K562 (cell line): ENCODE measurements around the gene TYW1. TPM values are rescaled to one million over a fixed set of nuclear protein-coding genes. Genes with fewer than 3 reads are reported as not detected.

Experiments
- ARID4B ChIP-seq: sonication (generic); formaldehyde crosslinking; IDR thresholded peaks from 2 replicates; pipeline ENCODE4 v1.8.0; 2022; ENCODE audit warnings: mild to moderate bottlenecking, missing genetic modification reagents
- CBX1 ChIP-seq: sonication (generic); IDR thresholded peaks from 2 replicates; pipeline ENCODE4 v1.6.1; 2016; ENCODE audit warnings: antibody characterized with exemption, low read depth, mild to moderate bottlenecking
- CREM ChIP-seq: IDR thresholded peaks from 2 replicates; pipeline ENCODE4 v1.6.1; 2014; ENCODE audit warnings: antibody characterized with exemption, low read depth
- CTBP1 ChIP-seq: fragments of 450-650 bp; IDR thresholded peaks from 2 replicates; pipeline ENCODE4 v1.6.1; 2016; ENCODE audit warnings: borderline replicate concordance
- E2F1 ChIP-seq: sonication (generic); formaldehyde crosslinking; IDR thresholded peaks from 2 replicates; pipeline ENCODE4 v1.8.1; 2023; ENCODE audit warnings: mild to moderate bottlenecking, missing genetic modification reagents, moderate library complexity
- ESRRA ChIP-seq: fragments of 450-650 bp; IDR thresholded peaks from 2 replicates; pipeline ENCODE4 v1.6.1; 2014; ENCODE audit warnings: low read depth, mild to moderate bottlenecking, moderate library complexity, borderline replicate concordance
- GTF2F1 ChIP-seq: IDR thresholded peaks from 2 replicates; pipeline ENCODE4 v1.6.1; 2011; ENCODE audit warnings: low read depth, low read length, improper control_type of control experiment
- HDAC8 ChIP-seq: fragments of 450-650 bp; IDR thresholded peaks from 2 replicates; pipeline ENCODE4 v1.6.1; 2016; ENCODE audit warnings: mild to moderate bottlenecking, missing genetic modification characterization, moderate library complexity, missing compliant biosample characterization
- HMGXB4 ChIP-seq: sonication (generic); formaldehyde crosslinking; IDR thresholded peaks from 2 replicates; pipeline ENCODE4 v1.8.1; 2023; ENCODE audit warnings: mild to moderate bottlenecking, missing genetic modification reagents
- MEIS2 ChIP-seq: fragments of 450-650 bp; IDR thresholded peaks from 2 replicates; pipeline ENCODE4 v1.6.1; 2014; ENCODE audit warnings: mild to moderate bottlenecking; ENCODE audit not compliant: partially characterized antibody
- MIER1 ChIP-seq: fragments of 450-650 bp; IDR thresholded peaks from 2 replicates; pipeline ENCODE4 v1.6.1; 2016; ENCODE audit warnings: antibody characterized with exemption, mild to moderate bottlenecking, low read depth
- NFIC ChIP-seq: fragments of 450-650 bp; IDR thresholded peaks from 2 replicates; pipeline ENCODE4 v1.6.1; 2017; ENCODE audit warnings: mild to moderate bottlenecking, inconsistent platforms
- NR1H2 ChIP-seq: sonication (generic); formaldehyde crosslinking; IDR thresholded peaks from 2 replicates; pipeline ENCODE4 v1.4.0; 2020; ENCODE audit warnings: mild to moderate bottlenecking, missing genetic modification reagents
- PKNOX1 ChIP-seq: fragments of 450-650 bp; IDR thresholded peaks from 2 replicates; pipeline ENCODE4 v1.6.1; 2016
- POLR2AphosphoS5 ChIP-seq: IDR thresholded peaks from 2 replicates; pipeline ENCODE4 v1.6.1; 2011; ENCODE audit warnings: mild to moderate bottlenecking, low read depth, low read length, moderate library complexity; ENCODE audit not compliant: control insufficient read depth, insufficient read depth
- RB1 ChIP-seq: fragments of 450-650 bp; IDR thresholded peaks from 2 replicates; pipeline ENCODE4 v1.6.1; 2017; ENCODE audit warnings: low read depth, mild to moderate bottlenecking
- RBFOX2 ChIP-seq: fragments of 200-400 bp; formaldehyde crosslinking; IDR thresholded peaks from 2 replicates; pipeline ENCODE4 v1.6.1; 2017; ENCODE audit warnings: low read depth, mild to moderate bottlenecking, low read length, moderate library complexity
- SIN3A ChIP-seq, 2 experiments: fragments of 150-350 bp in 1 of 2; IDR thresholded peaks; 2 replicates each; pipeline ENCODE4 v1.6.1; 2011 to 2016; ENCODE audit warnings: borderline replicate concordance in 2 of 2, low read depth in 2 of 2, low read length in 2 of 2, mild to moderate bottlenecking in 2 of 2, moderate library complexity in 2 of 2; ENCODE audit not compliant: control insufficient read depth in 1 of 2
- SRF ChIP-seq, 2 experiments: fragments of 250-450, 450-650 bp in 1 of 2; sonication (Bioruptor Pico) in 1 of 2; sonication (generic) in 1 of 2; formaldehyde crosslinking; IDR thresholded peaks; 2 replicates each; pipeline versions ENCODE4 v1.5.0 to v1.5.1; 2020 to 2022; ENCODE audit warnings: mild to moderate bottlenecking in 1 of 2, missing genetic modification reagents in 1 of 2
- polyA plus RNA-seq, 8 experiments: library from polyadenylated mRNA; depleted of rRNA in 4 of 8; stranded (reverse) in 5 of 8; unstranded in 3 of 8; fragments of >200 nt; fragmentation: Nextera tagmentation in 2 of 8; fragmentation: Illumina TruSeq in 1 of 8; extraction: Ambion mirVana in 2 of 8; extraction: Trizol in 1 of 8; gene quantifications; 2 replicates each; pipeline versions ENCODE4 v1.2.1 to v1.2.3, GENCODE V29; 2011 to 2014; ENCODE audit warnings: inconsistent platforms in 1 of 8, missing spikeins in 1 of 8
- total RNA-seq, 7 experiments: library from RNA; depleted of rRNA in 6 of 7; stranded (reverse); fragments of >200 nt in 6 of 7; fragmentation: Illumina TruSeq in 2 of 7; extraction: Trizol in 2 of 7; gene quantifications; 2 replicates each; pipeline versions ENCODE4 v1.2.1 to v1.2.3, GENCODE V29; 2011 to 2021; ENCODE audit warnings: low replicate concordance in 1 of 7

TYW1 gene
- total and polyA plus RNA-seq, 9 of the 15 experiments (the other 6 are each of a cell fraction or from before 2014, with no cell fraction given) = 17.4 to 32.0 (median 26.2) TPM

- peak; percentile 80 for TF ChIP-seq PKNOX1
- TF ChIP-seq HMGXB4 (CRISPR knock-in tag) = peak; percentile 85; the same call in 1 of the 2 replicates
- TF ChIP-seq HDAC8 (tag) = peak; percentile 88
- TF ChIP-seq CBX1 = peak; percentile 34; the same call in 1 of the 2 replicates
- TF ChIP-seq E2F1 (CRISPR knock-in tag) = peak; percentile 77; the same call in 1 of the 2 replicates
- TF ChIP-seq MIER1 = peak; percentile 22; the same call in 1 of the 2 replicates
- TF ChIP-seq MEIS2 = peak; percentile 91
- TF ChIP-seq RB1 = peak; percentile 84
- peak in 1 of 2 experiments; percentile 97; a peak in 2 of 4 replicates for TF ChIP-seq SRF (CRISPR knock-in tag; IDR thresholded peaks at IDR 0.05)
- TF ChIP-seq POLR2AphosphoS5 = peak; percentile 85
- TF ChIP-seq ARID4B (CRISPR knock-in tag) = peak; percentile 86
- peak; percentile 95 for TF ChIP-seq NR1H2 (CRISPR knock-in tag)
- peak; percentile 63 for TF ChIP-seq CTBP1
- TF ChIP-seq ESRRA = peak; percentile 79
- peak; percentile 95 for TF ChIP-seq RBFOX2
- TF ChIP-seq NFIC = peak; percentile 79
- peak; percentile 95 for TF ChIP-seq CREM
- 0 out of 4 replicates have a peak, but pooled peaks have one; percentile 6 to 60 for TF ChIP-seq SIN3A (IDR thresholded peaks at IDR 0.05; ENCODE audit: borderline replicate concordance in 2 of 2, control insufficient read depth in 1 of 2, low read depth in 2 of 2, low read length in 2 of 2)
- 0 out of 2 replicates have a peak, but pooled peaks have one; percentile 55 for TF ChIP-seq GTF2F1
Measured at GRCh38 chr7:66995050-66995776, 1.4 kb upstream of the TYW1 start, which contains the start of gene SBDS (continued).
